HEK293 (cell line): ENCODE data around the gene CASQ2.
A peak's percentile ranks its signal among the peaks of the same experiment; 100 is the strongest.

ENCODE experiments used
- CTCF ChIA-PET: fragments of 350-600 bp; formaldehyde crosslinking; extraction: SDS; loops from one replicate; lab custom pipeline; 2021; ENCODE audit warnings: antibody characterized with exemption; lab: Yijun Ruan, JAX
- POLR2A ChIA-PET: fragments of 300-600 bp; formaldehyde crosslinking; extraction: SDS; loops from one replicate; lab custom pipeline; 2020; ENCODE audit warnings: antibody characterized with exemption, inconsistent platforms; lab: Yijun Ruan, JAX
- H3K27ac ChIP-seq: fragments of 200-500 bp; sonication (Bioruptor generic); 2 replicates; pipeline ENCODE4 v1.5.1; 2014; ENCODE audit warnings: low read depth, low read length, control low read depth, inconsistent platforms; ENCODE audit errors: extremely low read depth
- H3K36me3 ChIP-seq, 2 experiments: fragments of 200-500 bp in 1 of 2; sonication (Bioruptor generic) in 1 of 2; 1 replicate in 1 of 2; 2 replicates in 1 of 2; pipeline ENCODE4 v1.5.1; 2014 to 2017; ENCODE audit warnings: inconsistent platforms in 2 of 2, low read length in 2 of 2; ENCODE audit not compliant: control insufficient read depth in 2 of 2, insufficient read depth in 1 of 2
- H3K4me1 ChIP-seq: fragments of 200-500 bp; sonication (Bioruptor generic); 2 replicates; pipeline ENCODE4 v1.5.1; 2014; ENCODE audit warnings: mild to moderate bottlenecking, low read length, inconsistent platforms; ENCODE audit not compliant: control insufficient read depth, insufficient read depth
- H3K4me3 ChIP-seq: 2 replicates; pipeline ENCODE4 v1.5.1; 2011; ENCODE audit warnings: low read depth, mild to moderate bottlenecking, control low read depth, low read length, moderate library complexity
- H3K9me3 ChIP-seq: fragments of 200-500 bp; sonication (Bioruptor generic); 2 replicates; pipeline ENCODE4 v1.5.1; 2014; ENCODE audit warnings: low read depth, low read length, inconsistent platforms; ENCODE audit not compliant: control insufficient read depth, insufficient read depth
- BCL11A ChIP-seq: fragments of 450-650 bp; formaldehyde crosslinking; IDR thresholded peaks from 2 replicates; pipeline ENCODE4 v1.5.1; 2016; ENCODE audit warnings: low read depth, missing biosample characterization, missing genetic modification characterization
- GLIS1 ChIP-seq: fragments of 450-650 bp; formaldehyde crosslinking; IDR thresholded peaks from 2 replicates; pipeline ENCODE4 v1.5.1; 2016; ENCODE audit warnings: missing biosample characterization, missing genetic modification characterization
- HOXA7 ChIP-seq: sonication (generic); formaldehyde crosslinking; IDR thresholded peaks from 2 replicates; pipeline ENCODE4 v1.8.1; 2022; ENCODE audit warnings: missing genetic modification reagents, borderline replicate concordance
- HOXC10 ChIP-seq: sonication (generic); formaldehyde crosslinking; IDR thresholded peaks from 2 replicates; pipeline ENCODE4 v1.8.1; 2023; ENCODE audit warnings: mild to moderate bottlenecking, missing genetic modification reagents
- IKZF3 ChIP-seq: fragments of 450-650 bp; IDR thresholded peaks from 2 replicates; pipeline ENCODE4 v1.5.0; 2018; ENCODE audit warnings: missing biosample characterization, mild to moderate bottlenecking, missing genetic modification characterization, moderate library complexity
- OSR2 ChIP-seq: fragments of 450-650 bp; formaldehyde crosslinking; IDR thresholded peaks from 2 replicates; pipeline ENCODE4 v1.5.1; 2016; ENCODE audit warnings: missing biosample characterization, missing genetic modification characterization
- SCRT2 ChIP-seq: fragments of 450-650 bp; formaldehyde crosslinking; IDR thresholded peaks from 2 replicates; pipeline ENCODE4 v1.5.1; 2016; ENCODE audit warnings: missing biosample characterization, missing genetic modification characterization
- SP7 ChIP-seq: fragments of 450-650 bp; formaldehyde crosslinking; IDR thresholded peaks from 2 replicates; pipeline ENCODE4 v1.5.1; 2016; ENCODE audit warnings: missing biosample characterization, missing genetic modification characterization
- YY2 ChIP-seq: fragments of 450-650 bp; formaldehyde crosslinking; IDR thresholded peaks from 2 replicates; pipeline ENCODE4 v1.5.1; 2016; ENCODE audit warnings: missing biosample characterization, missing genetic modification characterization
- ZBTB8A ChIP-seq: fragments of 450-650 bp; formaldehyde crosslinking; IDR thresholded peaks from 2 replicates; pipeline ENCODE4 v1.5.1; 2016; ENCODE audit warnings: missing biosample characterization, missing genetic modification characterization
- ZIC2 ChIP-seq: fragments of 450-650 bp; formaldehyde crosslinking; IDR thresholded peaks from 2 replicates; pipeline ENCODE4 v1.5.1; 2016; ENCODE audit warnings: missing biosample characterization, missing genetic modification characterization
- ZNF114 ChIP-seq: fragments of 450-650 bp; formaldehyde crosslinking; IDR thresholded peaks from 2 replicates; pipeline ENCODE4 v1.5.0; 2017; ENCODE audit warnings: missing biosample characterization, missing genetic modification characterization
- ZNF175 ChIP-seq: fragments of 450-650 bp; formaldehyde crosslinking; IDR thresholded peaks from 2 replicates; pipeline ENCODE4 v1.5.1; 2016; ENCODE audit warnings: missing biosample characterization, missing genetic modification characterization
- ZNF292 ChIP-seq: fragments of 450-650 bp; formaldehyde crosslinking; IDR thresholded peaks from 2 replicates; pipeline ENCODE4 v1.5.1; 2016; ENCODE audit warnings: low read depth, missing biosample characterization, missing genetic modification characterization, borderline replicate concordance
- ZNF366 ChIP-seq: fragments of 450-650 bp; formaldehyde crosslinking; conservative IDR thresholded peaks from 2 replicates; pipeline ENCODE4 v1.5.1; 2016; ENCODE audit warnings: missing biosample characterization, missing genetic modification characterization
- ZNF394 ChIP-seq: fragments of 450-650 bp; formaldehyde crosslinking; IDR thresholded peaks from 2 replicates; pipeline ENCODE4 v1.5.1; 2016; ENCODE audit warnings: missing biosample characterization, missing genetic modification characterization, mild to moderate bottlenecking, moderate library complexity, borderline replicate concordance
- ZNF48 ChIP-seq: fragments of 450-650 bp; formaldehyde crosslinking; IDR thresholded peaks from 2 replicates; pipeline ENCODE4 v1.5.1; 2016; ENCODE audit warnings: missing biosample characterization, missing genetic modification characterization
- ZNF514 ChIP-seq: fragments of 450-650 bp; formaldehyde crosslinking; IDR thresholded peaks from 2 replicates; pipeline ENCODE4 v1.5.1; 2016; ENCODE audit warnings: missing biosample characterization, missing genetic modification characterization
- ZNF596 ChIP-seq: fragments of 450-650 bp; IDR thresholded peaks from 2 replicates; pipeline ENCODE4 v1.5.0; 2018; ENCODE audit warnings: missing biosample characterization, mild to moderate bottlenecking, missing genetic modification characterization, moderate library complexity
- ZNF600 ChIP-seq: fragments of 450-650 bp; formaldehyde crosslinking; IDR thresholded peaks from 2 replicates; pipeline ENCODE4 v1.5.1; 2016; ENCODE audit warnings: missing biosample characterization, missing genetic modification characterization
- ZNF610 ChIP-seq: fragments of 450-650 bp; formaldehyde crosslinking; IDR thresholded peaks from 2 replicates; pipeline ENCODE4 v1.5.1; 2016; ENCODE audit warnings: missing biosample characterization, missing genetic modification characterization, borderline replicate concordance
- ZNF701 ChIP-seq: fragments of 450-650 bp; formaldehyde crosslinking; IDR thresholded peaks from 2 replicates; pipeline ENCODE4 v1.5.1; 2016; ENCODE audit warnings: missing biosample characterization, missing genetic modification characterization
- ZNF791 ChIP-seq: fragments of 450-650 bp; formaldehyde crosslinking; IDR thresholded peaks from 2 replicates; pipeline ENCODE4 v1.5.1; 2016; ENCODE audit warnings: missing biosample characterization, missing genetic modification characterization
- ZNF843 ChIP-seq: fragments of 450-650 bp; formaldehyde crosslinking; IDR thresholded peaks from 2 replicates; pipeline ENCODE4 v1.5.1; 2016; ENCODE audit warnings: missing biosample characterization, missing genetic modification characterization
- TF ChIP-seq, protein P1 (sequence below): fragments of 450-650 bp; formaldehyde crosslinking; IDR thresholded peaks from 2 replicates; pipeline ENCODE4 v1.5.1; 2016; ENCODE audit warnings: missing biosample characterization, missing genetic modification characterization
- TF ChIP-seq, protein P2 (sequence below): fragments of 450-650 bp; formaldehyde crosslinking; IDR thresholded peaks from 2 replicates; pipeline ENCODE4 v1.5.1; 2016; ENCODE audit warnings: missing biosample characterization, missing genetic modification characterization

The CASQ2 gene

DNA sequence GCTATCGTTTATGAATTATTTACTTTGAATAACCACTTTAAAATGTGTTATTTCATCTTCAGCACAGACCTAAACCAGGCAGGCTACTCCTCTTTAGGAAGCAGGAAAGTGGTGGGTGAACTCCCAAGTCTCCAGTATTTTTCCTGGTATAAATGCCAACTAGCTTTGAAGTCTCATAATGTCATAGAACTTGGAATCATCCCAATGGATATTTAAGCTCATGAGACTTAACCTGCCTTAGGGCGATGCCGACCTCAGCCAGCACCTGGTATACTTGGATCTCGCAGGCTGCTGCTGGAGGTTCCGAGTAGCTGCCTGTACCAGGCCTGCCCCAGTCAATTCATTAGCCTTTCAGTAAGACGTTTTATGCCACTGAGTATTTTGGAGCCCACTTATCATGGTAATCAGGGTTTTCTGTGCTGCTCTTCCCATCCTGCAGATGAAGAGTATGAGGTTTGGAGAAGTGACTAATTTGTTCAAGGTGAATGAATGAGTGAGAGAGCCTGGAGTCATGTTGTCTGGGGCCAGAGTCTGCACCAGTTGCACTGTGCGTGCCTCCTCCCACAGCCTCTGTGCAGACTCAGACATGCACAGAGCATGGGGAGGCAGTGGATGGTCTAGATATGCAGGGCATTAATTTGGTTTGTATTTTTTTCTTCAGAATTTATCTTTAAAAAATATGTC lies 91.9 kb downstream of the CASQ2 start:
- TF ChIP-seq ZNF48 (tag by site-specific recombination) (no peak), GLIS1 (tag by site-specific recombination) (no peak), SCRT2 (tag by site-specific recombination) (peak; percentile 36; the same call in 1 of the 2 replicates), ZNF791 (no peak)
- TF ChIP-seq, protein P1, sequence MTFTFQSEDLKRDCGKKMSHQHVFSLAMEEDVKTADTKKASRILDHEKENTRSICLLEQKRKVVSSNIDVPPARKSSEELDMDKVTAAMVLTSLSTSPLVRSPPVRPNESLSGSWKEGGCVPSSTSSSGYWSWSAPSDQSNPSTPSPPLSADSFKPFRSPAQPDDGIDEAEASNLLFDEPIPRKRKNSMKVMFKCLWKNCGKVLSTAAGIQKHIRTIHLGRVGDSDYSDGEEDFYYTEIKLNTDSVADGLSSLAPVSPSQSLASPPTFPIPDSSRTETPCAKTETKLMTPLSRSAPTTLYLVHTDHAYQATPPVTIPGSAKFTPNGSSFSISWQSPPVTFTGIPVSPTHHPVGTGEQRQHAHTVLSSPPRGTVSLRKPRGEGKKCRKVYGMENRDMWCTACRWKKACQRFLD, result no peak
- ChIA-PET CTCF (interaction anchor here (1.2 kb wide), 1 partner anchor 68 kb away, joined by 3 read pairs; no protein-coding TSS in a partner anchor), POLR2A (no interaction called here)
- Histone ChIP-seq H3K36me3 (peaks cover 0 to 17% of the 10 kb centered on the region in 2 experiments; a peak in 1 of 3 replicates), H3K4me3 (no peak overlapping the region), H3K9me3 (no peaks in the 10 kb centered on the region), H3K4me1 (peaks cover 5% of the 10 kb centered on the region; the same call in 1 of the 2 replicates), H3K27ac (no peak overlapping the region)

DNA sequence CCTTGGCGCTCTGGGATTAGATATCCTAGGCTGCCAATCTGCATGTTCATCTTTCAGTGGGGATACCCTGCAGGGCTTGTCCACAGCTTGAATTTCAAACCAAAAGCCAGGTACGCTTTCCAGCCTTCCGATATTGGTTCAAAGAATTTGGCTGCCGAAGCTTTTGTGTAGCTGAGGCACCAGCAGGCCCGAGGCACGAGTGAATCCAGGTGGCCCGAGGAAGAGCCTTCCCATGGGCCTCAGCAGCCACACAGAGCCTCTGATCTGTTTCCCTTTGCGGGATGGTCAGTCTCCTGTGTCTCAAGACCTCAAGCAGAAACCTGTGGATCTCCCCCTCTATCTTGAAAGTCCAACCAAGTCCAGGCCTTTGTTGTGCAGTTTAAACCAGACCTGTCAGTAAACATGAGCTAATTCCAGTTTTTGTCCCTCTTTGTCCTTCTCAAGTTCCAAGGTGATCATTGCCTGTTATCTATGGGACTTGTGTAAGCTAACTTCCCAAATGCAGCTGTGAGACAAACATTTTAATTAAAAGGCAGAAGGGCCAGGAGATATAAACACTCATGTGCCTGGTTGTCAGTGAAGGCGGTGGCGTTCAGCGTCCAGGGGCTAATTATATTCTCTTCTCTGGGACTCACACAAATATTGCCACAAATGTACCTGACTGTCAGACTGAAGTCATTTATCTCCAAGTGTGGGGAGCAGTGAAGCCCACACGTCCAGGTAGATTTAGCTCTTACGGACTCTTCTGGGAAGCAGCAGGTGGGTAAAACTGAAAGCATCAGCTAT lies 96.1 kb downstream of the CASQ2 start:
- CTCF ChIA-PET, result no interaction called here
- Histone ChIP-seq H3K36me3 (peaks cover 0 to 19% of the 10 kb centered on the region in 2 experiments; a peak in 1 of 3 replicates), H3K4me3 (no peak overlapping the region), H3K27ac (no peak overlapping the region), H3K9me3 (no peaks in the 10 kb centered on the region), H3K4me1 (peaks cover 17% of the 10 kb centered on the region)
- POLR2A ChIA-PET, result no interaction called here
- TF ChIP-seq, protein P2, sequence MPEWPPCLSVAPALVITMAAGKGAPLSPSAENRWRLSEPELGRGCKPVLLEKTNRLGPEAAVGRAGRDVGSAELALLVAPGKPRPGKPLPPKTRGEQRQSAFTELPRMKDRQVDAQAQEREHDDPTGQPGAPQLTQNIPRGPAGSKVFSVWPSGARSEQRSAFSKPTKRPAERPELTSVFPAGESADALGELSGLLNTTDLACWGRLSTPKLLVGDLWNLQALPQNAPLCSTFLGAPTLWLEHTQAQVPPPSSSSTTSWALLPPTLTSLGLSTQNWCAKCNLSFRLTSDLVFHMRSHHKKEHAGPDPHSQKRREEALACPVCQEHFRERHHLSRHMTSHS (tag by site-specific recombination), result no peak

DNA sequence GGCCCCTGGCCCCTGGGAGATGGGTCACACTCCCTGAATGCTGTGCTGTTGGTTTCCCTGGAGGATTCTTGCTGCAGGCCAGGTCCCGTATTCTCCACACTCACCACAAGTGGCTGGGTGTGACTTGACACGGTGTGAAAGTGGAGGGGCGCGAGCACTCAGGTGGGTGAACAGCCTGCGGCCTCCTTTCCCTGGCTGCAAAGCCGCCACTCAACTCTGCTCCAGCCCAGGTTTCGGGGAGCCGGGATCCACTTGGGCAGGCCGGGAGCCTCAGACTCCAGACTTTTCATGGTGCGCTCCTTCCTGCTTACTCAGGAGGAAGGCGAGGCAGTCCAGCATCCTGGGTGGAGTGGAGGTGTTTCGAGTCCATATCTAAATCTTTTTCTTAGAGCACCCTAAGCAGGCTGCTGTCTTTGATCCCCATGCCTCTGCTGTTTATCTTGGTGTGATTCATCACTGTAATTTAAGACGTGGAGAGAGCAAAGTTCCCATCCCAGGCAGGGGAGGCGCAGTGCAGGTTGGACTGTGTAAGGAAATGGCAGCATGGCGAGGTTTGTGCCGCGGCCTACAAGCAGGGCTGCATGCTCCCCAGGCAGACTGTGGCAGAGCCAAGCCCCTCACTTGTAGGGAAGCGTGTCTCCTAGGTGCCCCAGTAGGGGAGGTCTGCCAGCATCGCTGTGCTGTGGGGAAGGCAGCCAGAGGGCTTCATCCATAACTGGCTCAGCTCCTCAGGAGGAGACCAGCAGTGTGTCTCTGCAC lies 97.2 kb downstream of the CASQ2 start:
- CTCF ChIA-PET, result interaction anchor here (1.9 kb wide), 1 partner anchor 35 kb away, joined by 9 read pairs; no protein-coding TSS in a partner anchor

More for the DNA sequence above, 97.2 kb downstream of the CASQ2 start:
- POLR2A ChIA-PET, result no interaction called here
- Histone ChIP-seq H3K4me1 (peaks cover 13% of the 10 kb centered on the region), H3K27ac (peak overlapping the region; percentile 41; the same call in 1 of the 2 replicates), H3K4me3 (no peak overlapping the region), H3K36me3 (peaks cover 0 to 30% of the 10 kb centered on the region in 2 experiments; a peak in 1 of 3 replicates), H3K9me3 (no peaks in the 10 kb centered on the region)
- no peak for TF ChIP-seq ZNF394 (tag by site-specific recombination)
- no peak for TF ChIP-seq ZNF366 (tag by site-specific recombination)
- peak; percentile 93 for TF ChIP-seq ZIC2 (tag by site-specific recombination)
- TF ChIP-seq ZNF843 (tag by site-specific recombination), result no peak
- no peak for TF ChIP-seq ZNF701 (tag by site-specific recombination)
- TF ChIP-seq IKZF3, result 0 out of 2 replicates have a peak, but pooled peaks have one; percentile 18
- TF ChIP-seq ZNF514, result no peak
- no peak for TF ChIP-seq ZNF114 (tag by site-specific recombination)
- TF ChIP-seq HOXA7 (CRISPR knock-in tag), result no peak
- peak; percentile 56; the same call in 1 of the 2 replicates for TF ChIP-seq YY2 (tag by site-specific recombination)
- TF ChIP-seq ZBTB8A (tag by site-specific recombination), result 0 out of 2 replicates have a peak, but pooled peaks have one; percentile 25
- no peak for TF ChIP-seq ZNF596 (tag by site-specific recombination)
- TF ChIP-seq OSR2, result peak; percentile 65
- no peak for TF ChIP-seq ZNF292 (tag by site-specific recombination)
- no peak for TF ChIP-seq HOXC10 (CRISPR knock-in tag)
- TF ChIP-seq BCL11A (tag by site-specific recombination), result no peak
- TF ChIP-seq ZNF600 (tag by site-specific recombination), result peak; percentile 86
- no peak for TF ChIP-seq ZNF175 (tag by site-specific recombination)
- peak; percentile 64 for TF ChIP-seq SP7 (tag by site-specific recombination)
- TF ChIP-seq ZNF610 (tag by site-specific recombination), result no peak
